Renal cortex interstitium (tissue), 11 donors: Measurements from ENCODE around the gene SURF1. TPM values are rescaled to one million over a fixed set of nuclear protein-coding genes. Genes with fewer than 3 reads are reported as not detected.

Experiments
- DNase-seq, 11 donors: peaks; one replicate each; pipeline ENCODE4 v3.0.0-alpha.2; 2013; ENCODE audit warnings: low read depth in 9 of 11, low spot score in 4 of 11; ENCODE audit errors: extremely low read depth in 1 of 11
- polyA plus RNA-seq, 3 donors: library from polyadenylated mRNA; unstranded; fragments of 120-200 nt; gene quantifications; one replicate each; pipeline ENCODE4 v1.2.1, GENCODE V29; 2013; ENCODE audit not compliant: insufficient read length in 3 of 3

Gene SURF1
- polyA plus RNA-seq, 3 donors = 43.6 to 52.8 (median 52.4) TPM

GRCh38 chr9:133351908-133352634 is 4.2 kb downstream of the SURF1 start:
- no peak for DNase-seq

GRCh38 chr9:133351526-133351907 is 4.8 kb downstream of the SURF1 start:
- DNase-seq = no peak

DNA sequence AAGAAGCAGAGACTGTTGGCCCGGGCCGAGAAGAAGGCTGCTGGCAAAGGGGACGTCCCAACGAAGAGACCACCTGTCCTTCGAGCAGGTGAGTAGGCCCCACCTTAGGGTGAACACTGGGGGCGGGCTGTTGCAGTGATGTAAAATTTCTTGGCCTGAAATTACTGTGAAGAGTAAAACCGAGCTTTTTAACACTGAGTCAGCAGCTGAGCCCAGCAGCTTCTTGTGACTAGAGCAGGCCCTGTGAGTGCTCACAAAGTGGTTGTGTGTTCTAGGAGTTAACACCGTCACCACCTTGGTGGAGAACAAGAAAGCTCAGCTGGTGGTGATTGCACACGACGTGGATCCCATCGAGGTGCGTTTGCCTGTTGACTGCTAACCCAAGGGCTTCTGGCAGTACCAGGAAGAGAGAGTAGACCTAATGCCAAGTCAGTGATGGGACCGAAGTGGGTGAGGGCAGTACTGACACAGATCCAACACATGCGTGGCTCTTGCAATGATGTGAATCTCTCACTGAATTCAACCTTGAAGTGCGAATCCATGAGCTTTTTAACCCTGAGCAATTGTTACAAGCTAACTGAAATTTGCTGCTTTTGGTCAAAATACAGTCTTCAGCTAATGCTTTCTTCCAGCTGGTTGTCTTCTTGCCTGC is 6.2 kb downstream of the SURF1 start:
- DNase-seq = no peak

- no peak for DNase-seq
Measured at GRCh38 chr9:133348718-133349573, 7.3 kb downstream of the SURF1 start.

DNA sequence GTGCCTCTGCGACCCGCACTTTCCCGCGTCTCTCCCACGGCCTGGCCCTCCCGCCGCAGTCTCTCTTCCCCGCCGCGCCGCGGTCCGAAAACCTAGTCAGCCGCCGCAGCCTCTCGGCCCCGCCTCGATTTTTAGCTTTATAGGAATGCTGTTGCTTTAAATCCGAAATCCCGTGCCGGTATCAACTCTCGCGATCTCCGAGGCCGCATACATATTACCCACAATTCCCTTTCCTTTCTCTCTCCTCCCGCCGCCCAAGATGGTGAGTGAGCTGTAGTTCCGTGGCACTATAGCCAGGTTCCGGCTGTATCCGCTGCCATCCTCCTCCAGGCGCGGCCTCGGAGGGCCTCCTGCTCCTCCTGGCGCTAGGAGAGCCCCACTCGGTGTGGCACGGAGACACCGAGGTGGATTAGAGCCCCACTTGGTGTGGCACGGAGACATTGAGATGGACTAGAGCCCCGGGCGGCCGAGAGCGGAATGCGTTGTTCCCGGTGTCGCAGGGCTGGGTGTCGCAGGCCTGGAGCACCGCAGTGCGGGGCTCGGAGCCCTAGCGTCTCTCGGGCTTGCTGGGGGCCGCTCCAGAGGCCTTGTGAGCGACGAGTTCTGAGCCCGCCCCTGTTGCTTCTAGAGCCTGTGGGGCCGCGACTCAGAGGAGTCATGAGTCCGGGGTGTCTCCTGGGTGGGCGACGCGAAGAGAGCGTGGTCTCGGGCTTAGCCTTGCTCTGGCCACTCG is 8.1 kb downstream of the SURF1 start, which contains the start of the genes MED22 and RPL7A:
Gene MED22, minus strand, starts transcription at position 147 of the 733 bp plus-strand sequence. CDS start 1,469 bp downstream, outside the sequence.
Gene RPL7A, plus strand, starts transcription at position 234 of the 733 bp plus-strand sequence. Its CDS starts 26 bp downstream, at position 260.
- peak; percentile 85 to 97 (median 94) for DNase-seq

DNA sequence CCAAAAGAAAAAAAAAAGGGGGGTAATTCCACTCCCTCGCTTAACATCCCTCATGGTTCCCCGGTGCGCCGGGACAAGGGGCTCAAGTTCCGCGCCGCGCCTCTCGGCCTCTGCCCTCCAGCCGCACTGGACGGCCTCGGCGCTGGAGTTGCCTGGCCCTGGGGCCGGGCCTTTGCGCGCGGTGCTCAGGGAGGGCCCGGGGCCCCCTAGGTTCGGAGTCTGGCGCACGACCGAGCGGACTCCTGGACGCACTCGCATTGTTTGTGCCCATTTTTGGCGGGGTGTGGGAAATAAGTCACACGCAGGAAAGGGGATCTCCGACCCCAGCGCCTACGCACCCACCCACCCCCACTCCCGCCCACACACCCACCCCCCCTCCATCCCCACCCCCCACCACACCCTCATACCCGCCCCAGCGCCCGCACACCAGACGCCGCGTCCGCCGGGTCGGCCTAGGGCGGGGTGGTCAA is 8.7 kb downstream of the SURF1 start:
- peak in 1 of 11 donors; percentile 13 for DNase-seq

DNA sequence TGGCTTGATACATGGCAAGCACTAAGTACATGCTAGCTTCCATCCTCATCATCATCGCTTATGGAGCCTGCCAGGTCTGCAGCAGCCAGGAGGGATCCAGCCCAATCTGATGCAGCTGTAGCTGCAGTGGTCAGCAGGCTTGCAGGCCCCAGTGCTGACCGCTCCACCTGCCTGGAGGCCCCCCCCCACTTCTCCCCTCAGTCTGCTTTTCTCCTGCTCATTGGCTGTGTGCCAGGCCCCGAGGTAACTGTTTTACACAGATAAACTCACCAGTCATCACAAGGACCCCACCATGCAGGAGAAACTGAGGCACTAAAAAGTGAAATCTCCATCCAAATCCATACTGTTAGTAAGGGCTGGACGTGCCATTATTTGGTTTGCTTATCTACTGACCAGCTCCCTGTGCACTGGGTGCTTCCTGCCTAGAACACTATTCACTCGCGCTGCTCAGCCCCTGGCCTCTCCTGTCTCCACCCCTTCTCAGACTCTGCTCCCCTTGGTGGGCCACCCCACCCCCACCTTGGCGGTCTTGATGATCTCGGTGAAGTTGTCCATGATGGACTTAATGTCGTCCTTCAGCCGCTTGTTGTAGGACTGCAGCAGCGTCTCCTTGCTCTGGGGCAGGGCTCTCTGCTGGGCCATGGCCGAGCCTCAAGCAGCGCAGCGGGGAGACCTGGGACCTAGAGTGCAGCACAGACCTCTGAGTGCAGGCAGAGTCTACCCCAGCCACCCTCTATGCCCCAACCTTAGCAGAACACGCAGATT is 10.1 kb downstream of the SURF1 start:
- DNase-seq = no peak

DNA sequence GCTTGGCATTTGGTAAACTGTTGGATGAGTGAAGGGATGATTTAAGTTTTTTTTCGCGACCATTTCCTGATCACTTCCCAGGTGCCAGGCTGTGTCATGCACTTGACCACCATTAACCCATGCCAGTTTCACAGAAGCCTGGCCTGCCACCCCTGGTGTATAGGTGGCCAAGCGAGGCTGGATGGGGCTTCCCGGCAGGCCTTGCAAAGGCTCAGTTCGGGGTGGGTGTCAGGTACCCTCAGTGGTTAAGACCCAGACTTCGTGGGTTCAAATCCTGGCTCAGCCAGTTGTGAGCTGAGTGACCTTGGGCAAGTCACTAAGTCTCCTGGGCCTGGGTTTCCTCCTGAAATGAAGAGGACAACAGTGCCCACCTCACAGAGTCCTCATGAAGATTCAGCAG is 10.7 kb downstream of the SURF1 start:
- DNase-seq = no peak

- DNase-seq = no peak
Measured at GRCh38 chr9:133344979-133345378, 11.3 kb downstream of the SURF1 start.

DNA sequence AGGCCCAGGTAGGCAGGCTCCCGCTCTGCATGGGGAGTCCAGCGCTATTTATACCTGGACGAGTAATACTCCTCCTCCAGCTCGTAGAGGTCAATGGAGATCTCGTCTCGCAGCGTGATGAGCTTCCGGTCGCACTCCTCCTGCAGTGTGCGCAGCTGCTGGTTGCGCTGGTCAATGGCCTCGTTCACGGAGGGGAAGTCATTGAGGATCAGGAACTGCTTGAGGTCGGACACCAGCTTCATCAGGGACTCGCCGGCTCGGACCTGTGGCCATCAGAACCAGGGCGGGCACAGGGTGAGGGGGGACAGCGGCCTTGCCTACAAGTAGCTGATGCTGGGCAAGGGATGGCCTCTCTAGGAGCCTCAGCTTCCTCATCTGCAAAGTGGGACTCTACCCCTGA is 12.2 kb downstream of the SURF1 start:
- no peak for DNase-seq

GRCh38 chr9:133342570-133342969 is 13.7 kb downstream of the SURF1 start:
- no peak for DNase-seq

DNA sequence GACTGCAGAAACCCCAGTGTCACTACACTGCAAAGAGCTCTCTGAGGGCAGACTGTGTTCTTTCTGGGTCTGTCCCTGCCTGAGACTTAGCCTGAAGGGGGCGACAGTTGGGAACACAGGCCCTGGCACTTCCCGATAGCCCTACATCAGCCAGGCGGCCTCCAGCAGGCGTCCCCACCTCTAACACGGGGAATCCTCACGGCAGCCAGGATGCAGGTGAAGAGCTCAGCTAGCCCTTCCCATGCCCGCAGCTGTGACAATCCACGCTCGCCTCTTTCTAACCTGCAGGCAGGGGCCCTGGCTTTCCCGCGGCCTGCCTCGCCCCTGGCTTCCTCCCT is 14.2 kb downstream of the SURF1 start:
- no peak for DNase-seq

DNA sequence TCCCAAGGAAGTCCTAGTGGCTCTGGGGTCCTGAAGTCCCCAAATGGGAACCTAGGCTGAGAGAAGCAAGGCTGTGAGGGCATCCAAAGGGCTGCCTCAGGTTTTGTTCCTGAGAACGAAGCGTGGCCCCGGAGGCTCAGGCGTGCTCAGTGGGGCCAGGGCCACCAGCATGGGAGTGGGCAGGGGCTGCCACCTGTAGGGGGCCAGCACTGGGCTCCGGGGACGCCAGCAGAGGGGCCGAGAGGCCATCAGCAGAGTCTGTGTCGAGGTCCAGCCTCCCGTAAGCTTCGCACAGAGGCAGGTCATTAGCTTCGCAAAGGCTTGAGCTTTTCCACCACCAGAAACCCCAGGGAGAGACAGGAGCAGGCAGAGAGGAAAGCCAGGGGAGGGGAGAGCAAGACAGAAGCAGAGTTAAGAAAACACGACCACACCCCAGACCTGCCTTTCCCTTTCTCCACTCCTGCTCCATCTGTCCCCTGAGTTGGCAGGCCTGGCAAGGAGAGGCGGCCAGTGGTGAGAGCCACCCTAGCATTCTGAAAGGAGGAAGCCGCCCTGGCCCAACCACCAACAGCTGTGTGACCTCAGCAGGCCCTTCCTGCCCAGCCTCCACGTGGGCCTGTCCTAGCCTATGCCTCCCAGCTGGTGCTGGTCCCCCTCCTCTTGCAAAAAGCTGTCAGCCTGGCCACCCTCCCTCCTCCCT is 14.8 kb downstream of the SURF1 start:
- DNase-seq = no peak

GRCh38 chr9:133340916-133341315 is 15.4 kb downstream of the SURF1 start:
- DNase-seq = no peak

DNA sequence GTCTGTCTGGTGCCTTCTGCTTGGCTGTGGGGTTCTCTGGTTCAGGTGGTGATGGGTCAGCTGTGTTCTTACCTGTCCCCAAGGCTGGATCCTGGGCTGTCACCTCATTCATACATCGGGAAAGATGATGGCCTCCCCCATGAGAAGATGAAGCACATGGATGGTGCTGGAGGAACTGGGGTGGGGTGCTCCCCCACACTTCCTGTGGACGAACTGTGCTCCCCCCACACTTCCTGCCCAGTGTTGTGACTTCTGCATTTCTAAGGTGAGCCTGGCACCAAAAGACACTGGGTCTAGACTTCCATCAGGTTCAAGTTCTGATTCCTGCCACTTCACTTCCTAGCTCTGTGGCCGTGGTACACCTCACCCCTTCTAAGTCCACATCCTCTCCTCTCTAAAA is 16.0 kb downstream of the SURF1 start:
- no peak for DNase-seq

GRCh38 chr9:133339641-133340040 is 16.6 kb downstream of the SURF1 start:
- no peak for DNase-seq

GRCh38 chr9:133335924-133336811 is 20.1 kb downstream of the SURF1 start, which contains the start of gene SURF6:
Gene SURF6 (minus strand): TSS chr9:133336188. CDS start chr9:133336132, 56 bp downstream.
- peak; percentile 64 to 90 (median 81) for DNase-seq
